Measurements from ENCODE around the gene ESRRB.
A peak's percentile ranks its signal among the peaks of the same experiment; 100 is the strongest.
"Not testable (repeated sequence)": the region's sequence is repeated elsewhere in the genome, so short reads cannot be mapped to it uniquely, and the experiment has no call there.

The ESRRB gene

GRCh38 chr14:76498976-76499375 is 123.0 kb downstream of the ESRRB start:
- no peak for DNase-seq

DNA sequence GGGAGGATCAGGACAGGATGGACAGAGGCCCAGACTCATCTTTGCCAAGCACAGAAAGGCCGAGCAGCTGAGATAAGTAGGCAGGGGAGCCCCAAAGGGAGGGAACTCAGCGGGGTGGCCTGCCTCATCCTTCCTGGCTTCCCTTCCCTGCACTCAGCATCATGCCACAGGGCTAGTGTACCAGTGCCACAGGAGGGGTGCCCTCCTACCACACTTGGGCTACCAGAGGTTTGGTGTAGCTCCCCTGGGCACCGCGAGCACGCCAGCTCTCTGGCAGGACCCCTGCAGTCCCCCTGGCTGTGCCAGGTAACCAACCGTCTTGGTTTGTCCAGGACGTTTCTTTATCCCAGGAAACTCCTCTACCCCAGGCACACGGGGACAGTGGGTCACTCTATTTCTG is 123.5 kb downstream of the ESRRB start:
- DNase-seq = no peak

GRCh38 chr14:76500011-76500410 is 124.1 kb downstream of the ESRRB start:
- DNase-seq = no peak

GRCh38 chr14:76500480-76500879 is 124.5 kb downstream of the ESRRB start:
- DNase-seq = peak; percentile 40

- DNase-seq = no peak
Observed at GRCh38 chr14:76501156-76501720, 125.3 kb downstream of the ESRRB start.

- no peak for DNase-seq
Observed at GRCh38 chr14:76502219-76502618, 126.3 kb downstream of the ESRRB start.

DNA sequence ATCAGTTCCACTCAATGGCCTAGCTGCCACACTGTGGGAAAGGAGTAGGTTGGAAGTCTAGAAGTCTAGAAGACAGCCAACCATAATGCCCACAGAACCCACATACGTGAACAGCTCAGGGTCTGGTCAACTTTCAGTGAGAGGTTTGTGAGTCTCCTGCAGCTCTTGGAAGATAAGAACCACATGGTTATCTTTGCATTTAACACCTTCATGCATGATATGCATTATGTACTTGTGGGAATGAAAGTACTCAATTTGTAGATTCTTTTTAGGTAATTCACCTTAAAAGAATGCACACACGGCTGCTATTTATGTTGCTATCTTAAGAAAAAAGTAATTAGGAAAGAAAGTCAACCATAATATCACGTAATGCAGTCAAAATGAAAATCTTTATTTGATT is 126.7 kb downstream of the ESRRB start:
- no peak for DNase-seq

DNA sequence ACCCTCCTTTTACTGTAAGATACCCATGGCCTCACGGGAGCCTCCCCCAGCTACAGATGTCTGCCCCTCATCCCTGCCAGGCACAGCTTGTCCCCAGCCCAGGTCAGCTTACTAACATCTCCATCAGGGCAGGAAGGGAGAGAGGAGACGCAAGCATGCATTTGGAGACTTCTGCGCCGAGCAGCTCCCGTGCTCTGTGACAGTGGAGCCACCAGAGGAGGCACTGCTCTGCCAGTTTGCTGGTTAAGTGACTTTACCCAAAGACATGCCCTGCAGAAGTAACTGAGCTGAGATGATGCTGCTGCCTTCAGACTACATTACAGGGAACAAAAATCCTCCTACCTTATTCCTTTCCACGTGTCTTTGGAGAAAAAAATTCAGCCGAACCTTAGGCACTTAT is 133.4 kb downstream of the ESRRB start:
- DNase-seq = no peak

DNA sequence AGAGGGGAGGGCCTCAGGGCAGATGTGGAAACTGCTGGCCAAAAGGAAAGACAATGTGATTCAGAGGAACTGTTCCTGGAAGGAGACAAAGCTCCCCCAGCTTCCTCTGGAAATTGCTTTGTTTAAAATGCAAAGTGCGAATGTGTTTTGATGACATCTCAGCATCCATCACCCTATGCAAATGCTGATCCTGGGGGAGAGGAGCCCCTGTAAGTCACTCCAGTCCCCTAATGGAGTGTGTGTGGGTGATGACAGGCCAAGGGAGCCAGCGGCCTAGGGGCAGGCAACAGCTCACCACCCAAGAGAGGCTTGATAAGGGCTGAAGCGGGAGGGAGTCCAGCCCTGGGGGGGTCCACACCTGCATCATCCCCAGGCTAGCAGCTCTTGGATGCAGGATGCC is 134.2 kb downstream of the ESRRB start:
- no peak for DNase-seq

- peak; percentile 59 for DNase-seq
Observed at GRCh38 chr14:76514213-76514998, 138.5 kb downstream of the ESRRB start.

- peak; percentile 89 for DNase-seq
Observed at GRCh38 chr14:76516884-76517283, 140.9 kb downstream of the ESRRB start.

DNA sequence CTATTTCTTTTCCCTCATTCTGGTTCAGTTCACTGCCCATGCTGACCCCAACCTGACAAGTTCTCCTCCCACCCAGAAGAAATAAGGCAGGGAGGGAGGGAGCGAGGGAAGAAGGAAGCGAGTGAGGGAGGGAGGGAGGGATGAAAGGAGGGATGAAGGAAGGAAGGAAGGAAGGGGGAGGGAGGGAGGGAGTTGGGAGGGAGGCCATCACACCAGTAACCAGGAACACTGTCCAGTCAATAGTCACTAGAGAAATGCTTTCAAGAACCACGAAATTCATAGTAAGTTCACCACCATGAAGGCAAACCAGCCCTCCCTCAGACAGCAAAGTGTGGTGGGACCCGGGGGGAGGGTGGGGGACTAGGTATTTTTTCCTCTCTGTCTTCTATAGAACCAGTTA is 142.4 kb downstream of the ESRRB start:
- DNase-seq = no peak

DNA sequence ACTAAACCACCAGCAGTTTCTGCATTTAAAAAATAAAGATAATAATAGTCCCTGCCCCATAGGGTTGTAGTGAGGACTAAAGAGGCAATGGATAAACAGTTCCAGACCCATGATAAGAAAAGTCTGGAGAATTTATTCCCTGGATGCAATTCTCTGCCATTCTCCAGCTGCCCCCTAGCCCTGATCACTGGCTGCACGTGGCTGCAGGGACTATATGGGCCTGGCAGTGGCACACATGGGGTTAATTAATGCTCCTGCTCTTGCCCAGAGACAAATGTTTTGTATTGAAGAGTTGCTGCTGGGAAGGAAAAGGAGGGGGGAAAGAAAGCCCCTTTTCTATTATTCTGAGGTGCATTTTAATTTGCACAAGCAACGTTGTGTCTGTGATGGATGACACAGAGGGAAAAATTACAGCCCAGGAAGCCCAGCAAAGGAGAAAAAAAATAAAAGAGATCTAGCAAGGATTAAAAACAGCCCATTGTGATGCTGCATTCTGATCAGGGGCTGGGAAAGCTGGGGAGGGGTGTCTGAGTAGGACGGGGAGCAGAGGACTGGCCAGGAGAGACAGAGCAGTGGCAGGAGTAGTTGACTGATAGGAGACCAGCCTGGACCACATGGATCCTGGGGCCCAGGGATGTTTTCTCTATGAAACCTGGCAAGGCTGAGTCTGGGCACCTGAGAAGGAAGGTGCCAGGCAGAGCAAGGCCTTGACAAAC is 149.3 kb downstream of the ESRRB start:
- no peak for DNase-seq

DNA sequence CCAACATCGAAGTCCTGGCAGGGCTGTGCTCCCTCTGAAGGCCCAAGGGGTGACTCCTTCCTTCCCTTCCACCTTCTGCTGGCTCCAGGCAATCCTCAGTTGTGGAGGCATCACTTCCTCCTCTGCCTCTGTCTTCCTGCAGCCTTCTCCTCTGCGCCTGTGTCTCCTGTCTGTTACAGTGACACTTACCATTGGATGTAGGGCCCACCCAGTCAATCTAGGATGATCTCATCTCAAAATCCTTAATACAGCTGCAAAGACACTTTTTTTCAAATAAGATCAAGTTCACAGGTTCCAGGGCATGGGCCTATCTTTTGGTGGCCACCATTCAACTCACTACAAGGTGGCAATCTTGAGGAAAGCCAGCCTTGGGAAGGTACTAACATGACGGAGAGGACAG is 155.1 kb downstream of the ESRRB start:
- no peak for DNase-seq

DNA sequence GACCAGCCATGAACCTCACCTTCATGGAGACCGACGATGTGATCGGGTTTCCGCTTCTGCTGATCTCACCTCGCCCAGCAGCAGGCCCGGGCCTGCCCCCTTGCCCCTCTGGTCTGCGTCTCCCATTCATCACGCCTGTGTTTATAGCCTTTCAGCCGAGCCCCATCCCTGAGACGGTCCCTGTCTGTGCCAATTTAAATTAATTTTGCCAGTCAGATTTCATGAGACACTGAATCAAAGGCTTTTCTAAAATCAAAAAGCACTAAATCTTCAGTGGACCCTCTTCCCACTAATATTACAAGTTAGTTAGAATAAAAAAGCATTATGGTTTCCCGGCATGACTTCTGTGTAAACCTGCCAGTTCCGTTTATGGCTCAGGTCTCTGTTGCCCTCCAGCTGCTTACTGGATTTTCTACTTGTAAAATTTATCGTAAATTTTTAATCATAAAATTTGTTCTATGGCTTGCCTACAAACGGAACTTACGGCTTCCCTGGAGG is 155.9 kb downstream of the ESRRB start:
- DNase-seq = peak; percentile 61

GRCh38 chr14:76536636-76537035 is 160.7 kb downstream of the ESRRB start:
- DNase-seq = not testable (repeated sequence)

DNA sequence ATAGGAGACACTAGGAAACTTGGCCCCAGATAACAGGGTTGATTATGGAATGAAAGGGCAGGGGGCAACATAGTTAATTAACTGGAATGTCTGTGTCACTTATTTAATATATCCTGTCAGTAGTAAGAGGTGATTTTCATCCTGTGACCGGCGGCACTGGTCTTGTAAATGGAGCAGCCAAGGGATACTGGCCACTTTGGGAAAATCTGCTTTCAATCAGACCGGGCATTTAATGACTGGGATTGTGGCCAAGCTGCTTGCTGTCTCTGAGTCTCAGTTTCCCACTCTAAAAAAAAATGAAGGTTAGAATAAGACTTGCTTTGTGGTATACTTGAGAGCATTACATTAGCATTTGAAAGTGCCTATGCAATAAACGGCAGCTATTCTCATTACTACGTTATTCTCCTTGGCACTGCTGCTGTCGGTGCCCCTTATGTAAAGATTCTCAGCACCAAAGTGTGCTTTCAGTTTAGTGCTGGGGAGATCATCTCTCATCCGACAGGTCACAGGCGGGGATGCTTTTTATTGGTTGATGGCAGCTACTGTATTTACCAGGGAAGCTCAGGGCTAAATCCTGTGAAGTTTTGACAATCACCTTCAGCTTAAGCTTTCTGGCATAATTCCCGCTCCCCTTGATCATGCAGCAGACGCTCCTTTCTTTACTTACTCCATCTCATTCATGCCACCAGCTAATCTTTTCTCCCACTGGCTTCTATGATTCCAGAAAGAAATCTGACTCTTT is 162.1 kb downstream of the ESRRB start:
- DNase-seq = peak; percentile 49

DNA sequence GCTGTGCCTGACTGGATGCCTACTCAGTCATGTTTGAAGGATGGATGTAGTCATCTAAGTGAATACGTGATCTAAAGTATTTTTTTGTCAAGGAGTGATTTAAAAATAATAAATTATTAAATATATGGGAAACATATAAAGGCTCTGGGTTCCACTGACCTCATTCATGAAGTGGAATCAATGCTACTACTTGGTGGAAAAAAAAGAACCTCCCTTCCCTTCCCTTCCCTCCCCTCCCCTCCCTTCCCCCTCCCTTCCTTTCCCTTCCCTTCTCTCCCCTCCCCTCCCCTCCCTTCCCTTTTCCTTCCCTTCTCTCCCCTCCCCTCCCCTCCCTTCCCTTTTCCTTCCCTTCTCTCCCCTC is 162.7 kb downstream of the ESRRB start:
- DNase-seq = no peak

- DNase-seq = peak; percentile 65
Observed at GRCh38 chr14:76539130-76539529, 163.2 kb downstream of the ESRRB start.

DNA sequence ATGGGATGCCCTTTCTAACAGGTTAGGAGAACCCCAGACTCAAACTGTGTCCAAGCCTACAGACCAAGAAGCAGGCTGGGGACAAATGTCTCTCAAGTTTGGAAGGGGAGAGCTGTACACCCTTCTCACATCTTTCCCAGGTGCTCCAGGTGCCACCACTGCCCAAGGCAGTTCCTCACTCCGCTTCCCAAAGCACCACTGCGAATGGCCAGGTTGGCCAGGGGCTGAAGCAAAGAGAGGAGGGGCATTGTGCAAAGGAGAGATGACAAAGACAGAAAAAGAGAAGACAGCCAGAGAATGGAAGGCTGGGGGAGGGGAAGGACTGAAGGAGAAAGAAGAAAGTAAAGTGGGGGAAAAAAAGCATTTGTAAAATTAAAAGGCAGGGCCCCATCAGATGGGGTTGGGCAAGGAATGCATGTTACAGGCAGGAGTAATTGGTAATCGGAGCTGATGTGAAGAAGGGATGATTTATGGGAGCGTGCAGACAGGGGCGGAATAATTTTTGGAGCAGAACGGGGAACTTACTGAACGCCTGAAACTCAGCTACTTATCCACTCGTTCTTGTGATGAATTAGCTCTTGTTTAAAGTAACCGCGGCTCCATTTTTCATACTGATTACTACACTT is 165.8 kb downstream of the ESRRB start:
- peak; percentile 59 for DNase-seq

DNA sequence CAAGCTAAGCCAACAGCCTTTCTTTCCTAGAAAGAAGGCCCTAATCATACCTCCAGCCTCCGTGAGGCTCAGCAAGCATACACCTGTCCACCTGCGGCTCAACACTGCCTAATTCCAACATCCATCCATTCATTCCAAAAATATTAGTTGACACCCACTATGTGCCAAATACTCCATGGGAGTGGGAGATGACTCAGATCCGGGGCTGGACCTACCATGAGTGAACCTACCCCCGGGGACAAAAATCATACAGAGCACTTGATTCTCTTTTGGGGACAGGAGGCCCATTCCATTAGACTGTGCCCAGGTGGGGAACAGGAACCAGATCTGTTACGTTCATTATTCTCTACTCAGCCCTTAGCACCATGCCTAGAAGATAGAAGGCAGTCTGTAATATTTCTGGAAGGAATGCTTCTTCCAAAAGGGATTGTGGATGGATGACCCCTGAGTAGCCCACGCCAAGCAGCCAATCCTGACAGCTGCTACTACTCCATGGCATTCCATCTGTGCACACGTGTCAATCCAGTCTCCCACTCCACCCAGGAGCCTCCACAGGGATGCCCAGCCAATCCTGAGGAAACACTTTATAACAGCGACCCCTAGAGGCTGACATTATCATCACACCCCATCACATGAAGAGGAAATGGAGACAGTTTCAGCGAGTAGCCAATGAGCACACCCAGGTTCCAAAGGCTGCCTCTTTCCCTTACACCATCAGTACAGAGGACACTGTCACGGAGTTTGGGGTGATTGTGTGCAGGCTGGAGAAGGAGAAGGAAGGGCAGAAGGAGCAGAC is 170.7 kb downstream of the ESRRB start:
- peak; percentile 84 for DNase-seq

DNA sequence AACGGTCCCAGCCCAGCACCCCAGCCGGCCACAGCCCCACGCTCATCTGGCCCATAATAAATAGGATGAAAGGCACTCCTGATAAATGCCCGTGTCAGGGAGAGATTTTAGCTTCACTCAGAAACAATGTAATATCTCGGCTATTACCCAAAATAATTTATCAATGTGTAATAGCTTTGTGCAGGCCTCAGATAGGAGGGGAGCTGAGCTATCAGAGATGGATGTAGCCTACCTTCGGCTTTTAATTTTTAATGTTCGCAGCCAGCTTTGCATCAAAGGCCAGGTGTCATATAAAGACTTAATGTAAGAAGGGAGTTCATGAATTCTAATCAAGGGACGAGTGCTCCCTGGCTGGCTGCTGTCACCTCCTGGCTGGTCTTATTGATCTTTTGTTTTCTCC is 171.9 kb downstream of the ESRRB start:
- DNase-seq = no peak
